Cardiac muscle cell (in vitro differentiated cells and primary cell): ENCODE data around the gene SENP7. TPM values are rescaled to one million over a fixed set of nuclear protein-coding genes. Genes with fewer than 3 reads are reported as not detected.
"Not testable (repeated sequence)": the region's sequence is repeated elsewhere in the genome, so short reads cannot be mapped to it uniquely, and the experiment has no call there.

Experiments used
- DNase-seq, 2 donors: peaks; one replicate each; pipeline versions ENCODE4 v3.0.0 to v3.0.0-alpha.2; 2010 to 2017; ENCODE audit warnings: low read depth in 1 of 2, low spot score in 1 of 2
- H3K27ac ChIP-seq: fragments of 200-600 bp; sonication (generic); 2 replicates; pipeline ENCODE4 v1.5.1; 2016
- H3K27me3 ChIP-seq: fragments of 200-600 bp; sonication (generic); 2 replicates; pipeline ENCODE4 v1.6.0; 2016; ENCODE audit warnings: control low read depth
- H3K36me3 ChIP-seq: fragments of 200-600 bp; sonication (generic); 2 replicates; pipeline ENCODE4 v1.5.1; 2016; ENCODE audit warnings: control low read depth
- H3K4me1 ChIP-seq: fragments of 200-600 bp; sonication (generic); 2 replicates; pipeline ENCODE4 v1.8.1; 2017; ENCODE audit warnings: low read depth, mild to moderate bottlenecking, mixed run types
- H3K4me3 ChIP-seq: fragments of 200-600 bp; sonication (generic); 2 replicates; pipeline ENCODE4 v1.5.1; 2016; ENCODE audit warnings: mild to moderate bottlenecking
- H3K9me3 ChIP-seq: fragments of 200-600 bp; sonication (generic); 2 replicates; pipeline ENCODE4 v1.5.1; 2017; ENCODE audit warnings: low read depth, mild to moderate bottlenecking, control low read depth
- CTCF ChIP-seq: IDR thresholded peaks from 2 replicates; pipeline ENCODE4 v1.5.1; 2012; ENCODE audit warnings: low read depth, mild to moderate bottlenecking, low read length
- polyA plus RNA-seq: library from polyadenylated mRNA; unstranded; fragments of >200 nt; fragmentation: Nextera tagmentation; extraction: Ambion mirVana; gene quantifications from 2 replicates; pipeline ENCODE4 v1.2.1, GENCODE V29; 2016
- total RNA-seq: library from RNA; depleted of rRNA; stranded (reverse); fragments of >200 nt; gene quantifications from 2 replicates; pipeline ENCODE4 v1.2.3, GENCODE V29; 2016

Gene SENP7
- total and polyA plus RNA-seq, 2 experiments from 2014 or later, result 8.2 to 18.9 TPM

GRCh38 chr3:101453961-101454360 is 59.1 kb downstream of the SENP7 start:
- no peak overlapping the region for H3K27ac ChIP-seq
- peaks cover 6% of the 10 kb centered on the region for H3K36me3 ChIP-seq
- no peaks in the 10 kb centered on the region for H3K9me3 ChIP-seq
- H3K4me1 ChIP-seq, result no peaks in the 10 kb centered on the region
- no peak overlapping the region for H3K4me3 ChIP-seq
- no peak for TF ChIP-seq CTCF
- no peaks in the 10 kb centered on the region for H3K27me3 ChIP-seq
- DNase-seq, result peak in 1 of 2 donors; percentile 3

- not testable (repeated sequence) for DNase-seq, H3K4me3 ChIP-seq, H3K9me3 ChIP-seq, H3K4me1 ChIP-seq, H3K36me3 ChIP-seq, H3K27ac ChIP-seq, H3K27me3 ChIP-seq
These were observed 74.4 kb downstream of the SENP7 start for GRCh38 chr3:101438641-101439040.

GRCh38 chr3:101433652-101434051 is 79.4 kb downstream of the SENP7 start:
- Histone ChIP-seq H3K27ac (no peak overlapping the region), H3K4me1 (no peaks in the 10 kb centered on the region), H3K27me3 (no peaks in the 10 kb centered on the region), H3K36me3 (no peaks in the 10 kb centered on the region), H3K9me3 (no peaks in the 10 kb centered on the region), H3K4me3 (no peak overlapping the region)
- DNase-seq, result no peak
- no peak for TF ChIP-seq CTCF

- Histone ChIP-seq H3K4me3 (no peak overlapping the region), H3K9me3 (no peaks in the 10 kb centered on the region), H3K36me3 (no peaks in the 10 kb centered on the region), H3K27ac (no peak overlapping the region), H3K4me1 (no peaks in the 10 kb centered on the region), H3K27me3 (no peaks in the 10 kb centered on the region)
- no peak for TF ChIP-seq CTCF
- DNase-seq, result no peak
These were observed 88.8 kb downstream of the SENP7 start for GRCh38 chr3:101423984-101424888.

GRCh38 chr3:101418851-101419250 is 94.2 kb downstream of the SENP7 start:
- no peak for TF ChIP-seq CTCF
- Histone ChIP-seq H3K27ac (no peak overlapping the region), H3K9me3 (no peaks in the 10 kb centered on the region), H3K27me3 (no peaks in the 10 kb centered on the region), H3K4me1 (no peaks in the 10 kb centered on the region), H3K36me3 (no peaks in the 10 kb centered on the region), H3K4me3 (no peak overlapping the region)
- DNase-seq, result no peak

GRCh38 chr3:101414121-101414520 is 98.9 kb downstream of the SENP7 start:
- Histone ChIP-seq H3K36me3 (no peaks in the 10 kb centered on the region), H3K4me3 (no peak overlapping the region), H3K27me3 (no peaks in the 10 kb centered on the region), H3K9me3 (no peaks in the 10 kb centered on the region), H3K27ac (no peak overlapping the region), H3K4me1 (no peaks in the 10 kb centered on the region)
- TF ChIP-seq CTCF, result no peak
- no peak for DNase-seq
